Fibroblast of pulmonary artery (primary cell): Measurements from ENCODE around the gene SPCS2.

ENCODE experiments used
- DNase-seq: peaks from one replicate; pipeline ENCODE4 v3.0.0-alpha.2; 2010; ENCODE audit warnings: low read depth
- H3K4me3 ChIP-seq: replicated peaks from 2 replicates; pipeline ENCODE4 v1.5.1; 2011; ENCODE audit warnings: low read depth, mild to moderate bottlenecking, control low read depth, low read length, moderate library complexity
- CTCF ChIP-seq: IDR thresholded peaks from 2 replicates; pipeline ENCODE4 v1.5.1; 2011; ENCODE audit warnings: mild to moderate bottlenecking, control low read depth, low read length, inconsistent platforms; ENCODE audit errors: missing control alignments

SPCS2 gene

GRCh38 chr11:75024068-75024449 is 75.0 kb downstream of the SPCS2 start:
- DNase-seq: no peak

GRCh38 chr11:75024764-75025211 is 75.7 kb downstream of the SPCS2 start:
- no peak for DNase-seq
- H3K4me3 ChIP-seq: no peak overlapping the region
- TF ChIP-seq CTCF: no peak

More at GRCh38 chr11:75024068-75024449, 75.0 kb downstream of the SPCS2 start:
- H3K4me3 ChIP-seq: no peak overlapping the region
- no peak for TF ChIP-seq CTCF

GRCh38 chr11:75025561-75025960 is 76.5 kb downstream of the SPCS2 start:
- DNase-seq: no peak
- no peak overlapping the region for H3K4me3 ChIP-seq

GRCh38 chr11:75028321-75028720 is 79.3 kb downstream of the SPCS2 start:
- no peak overlapping the region for H3K4me3 ChIP-seq
- no peak for DNase-seq
- TF ChIP-seq CTCF: no peak

More at GRCh38 chr11:75025561-75025960, 76.5 kb downstream of the SPCS2 start:
- TF ChIP-seq CTCF: no peak
